ENCODE data around the gene PCDHB13. TPM values are rescaled to one million over a fixed set of nuclear protein-coding genes. Genes with fewer than 3 reads are reported as not detected.
"Not testable (repeated sequence)": the region's sequence is repeated elsewhere in the genome, so short reads cannot be mapped to it uniquely, and the experiment has no call there.

Gene PCDHB13
- total RNA-seq, 1 experiment from 2014 or later = 0.40 TPM

GRCh38 chr5:141235922-141236321 lies 22.2 kb downstream of the PCDHB13 start:
- H3K4me3 ChIP-seq (ENCODE audit: low read length); BruUV-seq (replicated peaks); H3K4me1 ChIP-seq (ENCODE audit: insufficient read depth, low read length); H3K9me3 ChIP-seq (ENCODE audit: low read length); H3K79me2 ChIP-seq (ENCODE audit: low read length); ATAC-seq; CTCF ChIA-PET; POLR2A ChIA-PET (ENCODE audit: unreplicated experiment); H3K9me2 ChIP-seq (replicated peaks; ENCODE audit: low read length); H3K27ac ChIP-seq (ENCODE audit: low read length); H3K36me3 ChIP-seq (ENCODE audit: low read depth, low read length); H4K20me1 ChIP-seq (ENCODE audit: low read length); intact Hi-C loops (cut with micrococcal nuclease); DNase-seq; H3K9ac ChIP-seq (ENCODE audit: low read length); H3K4me2 ChIP-seq (ENCODE audit: low read length); H3F3A ChIP-seq (ENCODE audit: low read length, unreplicated experiment); H2AFZ ChIP-seq (ENCODE audit: low read length); H3K27me3 ChIP-seq (ENCODE audit: low read length): not testable (repeated sequence)

GRCh38 chr5:141236516-141237313 lies 23.0 kb downstream of the PCDHB13 start:
- DNase-seq = no peak
- ATAC-seq = no peak
- no peak overlapping the region for H2AFZ ChIP-seq (ENCODE audit: low read length)
- no peak overlapping the region for H3K9ac ChIP-seq (ENCODE audit: low read length)
- intact Hi-C loops (cut with micrococcal nuclease) = no loop called here
- 0 out of 2 replicates have a peak, but pooled peaks cover 4% of the 10 kb centered on the region for H3K9me3 ChIP-seq (ENCODE audit: low read length)
- no peaks in the 10 kb centered on the region for H3F3A ChIP-seq (ENCODE audit: low read length, unreplicated experiment)
- no peak overlapping the region for H3K4me2 ChIP-seq (ENCODE audit: low read length)
- H3K79me2 ChIP-seq (ENCODE audit: low read length) = no peaks in the 10 kb centered on the region
- H3K36me3 ChIP-seq (ENCODE audit: low read depth, low read length) = no peaks in the 10 kb centered on the region
- H3K4me1 ChIP-seq (ENCODE audit: insufficient read depth, low read length) = no peaks in the 10 kb centered on the region
- H3K4me3 ChIP-seq (ENCODE audit: low read length) = no peak overlapping the region
- no peaks in the 10 kb centered on the region for H3K9me2 ChIP-seq (replicated peaks; ENCODE audit: low read length)
- no peaks in the 10 kb centered on the region for H3K27me3 ChIP-seq (ENCODE audit: low read length)
- ChIA-PET CTCF (no interaction called here), POLR2A (ENCODE audit: unreplicated experiment) (no interaction called here)
- no peak overlapping the region for H3K27ac ChIP-seq (ENCODE audit: low read length)
- no TSS peak for BruUV-seq (replicated peaks)
- no peak for TF ChIP-seq EZH2phosphoT487 (IDR thresholded peaks at IDR 0.05; ENCODE audit: borderline replicate concordance, low read length)
- TF ChIP-seq CTCF (conservative IDR thresholded peaks at IDR 0.05; ENCODE audit: low read depth, low read length) = no peak
- TF ChIP-seq EZH2 (IDR thresholded peaks at IDR 0.05; ENCODE audit: low read length, unreplicated experiment) = no peak
- H4K20me1 ChIP-seq (ENCODE audit: low read length) = no peaks in the 10 kb centered on the region

- ATAC-seq = no peak
- Histone ChIP-seq H3K9ac (ENCODE audit: low read length) (no peak overlapping the region), H3K4me2 (ENCODE audit: low read length) (no peak overlapping the region), H3K4me1 (ENCODE audit: insufficient read depth, low read length) (no peaks in the 10 kb centered on the region), H3K27ac (ENCODE audit: low read length) (no peak overlapping the region), H3K9me2 (replicated peaks; ENCODE audit: low read length) (no peaks in the 10 kb centered on the region), H3K9me3 (ENCODE audit: low read length) (peaks cover 17% of the 10 kb centered on the region; the same call in 1 of the 2 replicates), H3K79me2 (ENCODE audit: low read length) (no peaks in the 10 kb centered on the region), H4K20me1 (ENCODE audit: low read length) (no peaks in the 10 kb centered on the region), H3F3A (ENCODE audit: low read length, unreplicated experiment) (no peaks in the 10 kb centered on the region), H3K27me3 (ENCODE audit: low read length) (no peaks in the 10 kb centered on the region), H3K36me3 (ENCODE audit: low read depth, low read length) (no peaks in the 10 kb centered on the region), H2AFZ (ENCODE audit: low read length) (no peak overlapping the region), H3K4me3 (ENCODE audit: low read length) (no peak overlapping the region)
- no peak for TF ChIP-seq EZH2 (IDR thresholded peaks at IDR 0.05; ENCODE audit: low read length, unreplicated experiment)
- TF ChIP-seq CTCF (conservative IDR thresholded peaks at IDR 0.05; ENCODE audit: low read depth, low read length) = no peak
- no peak for TF ChIP-seq EZH2phosphoT487 (IDR thresholded peaks at IDR 0.05; ENCODE audit: borderline replicate concordance, low read length)
- intact Hi-C loops (cut with micrococcal nuclease) = no loop called here
- ChIA-PET CTCF (no interaction called here), POLR2A (ENCODE audit: unreplicated experiment) (no interaction called here)
- BruUV-seq (replicated peaks) = no TSS peak
- DNase-seq = no peak
Measured at GRCh38 chr5:141241496-141241895, 27.8 kb downstream of the PCDHB13 start.
